HG03159 (cell line): Measurements from ENCODE around the gene GLOD5.
"Not testable (repeated sequence)": the region's sequence is repeated elsewhere in the genome, so short reads cannot be mapped to it uniquely, and the experiment has no call there.

ENCODE experiments used
- ATAC-seq: cut with Tn5 transposase; IDR thresholded peaks from one replicate; pipeline ENCODE4 v1.9.1; 2021; ENCODE audit warnings: mild to moderate bottlenecking, moderate library complexity; ENCODE audit not compliant: unreplicated experiment

GLOD5 gene

DNA sequence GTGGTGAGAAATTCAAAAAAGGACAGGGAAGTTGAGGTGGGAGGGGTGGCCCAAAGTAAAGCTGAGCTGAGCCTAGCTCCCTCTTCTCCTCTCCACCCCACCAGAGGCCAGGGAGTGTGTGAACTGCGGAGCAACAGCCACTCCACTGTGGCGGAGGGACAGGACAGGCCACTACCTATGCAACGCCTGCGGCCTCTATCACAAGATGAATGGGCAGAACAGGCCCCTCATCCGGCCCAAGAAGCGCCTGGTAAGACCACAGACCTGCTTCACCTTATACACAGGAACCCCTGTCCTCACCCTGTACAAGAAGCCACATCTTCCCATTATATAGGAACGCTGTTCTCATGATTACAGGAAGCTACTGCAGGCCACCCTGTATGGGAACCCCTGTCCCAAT is 30.7 kb downstream of the GLOD5 start:
- no peak for ATAC-seq

GRCh38 chrX:48793935-48794334 is 32.4 kb downstream of the GLOD5 start:
- ATAC-seq, result no peak

DNA sequence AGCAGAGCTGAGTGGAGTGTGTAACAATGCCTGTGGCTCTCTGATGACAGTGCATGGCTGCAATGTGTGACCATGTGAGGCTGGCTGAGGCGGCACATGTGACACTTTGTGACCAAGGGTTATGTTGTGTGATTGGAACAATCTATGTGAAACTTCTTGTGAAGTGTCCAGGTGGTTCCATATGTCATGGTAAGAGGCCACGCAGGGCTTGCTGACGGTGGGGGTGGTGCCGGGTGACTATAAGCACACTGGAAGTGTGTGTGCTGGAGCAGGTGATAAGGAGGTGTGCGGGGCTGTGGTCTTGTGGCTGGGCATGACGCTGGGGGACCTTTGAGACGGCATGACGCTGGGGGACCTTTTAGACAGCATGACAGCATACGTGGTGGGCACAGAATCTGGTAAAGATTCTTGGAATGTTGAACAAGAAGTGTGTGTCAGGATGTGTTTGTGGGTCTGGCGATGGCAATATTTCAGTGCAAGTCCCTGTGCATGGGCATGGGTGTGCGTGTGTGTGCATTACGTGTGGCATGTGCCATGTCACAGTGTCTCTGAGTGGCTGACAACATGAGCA is 32.9 kb downstream of the GLOD5 start:
- ATAC-seq, result no peak

DNA sequence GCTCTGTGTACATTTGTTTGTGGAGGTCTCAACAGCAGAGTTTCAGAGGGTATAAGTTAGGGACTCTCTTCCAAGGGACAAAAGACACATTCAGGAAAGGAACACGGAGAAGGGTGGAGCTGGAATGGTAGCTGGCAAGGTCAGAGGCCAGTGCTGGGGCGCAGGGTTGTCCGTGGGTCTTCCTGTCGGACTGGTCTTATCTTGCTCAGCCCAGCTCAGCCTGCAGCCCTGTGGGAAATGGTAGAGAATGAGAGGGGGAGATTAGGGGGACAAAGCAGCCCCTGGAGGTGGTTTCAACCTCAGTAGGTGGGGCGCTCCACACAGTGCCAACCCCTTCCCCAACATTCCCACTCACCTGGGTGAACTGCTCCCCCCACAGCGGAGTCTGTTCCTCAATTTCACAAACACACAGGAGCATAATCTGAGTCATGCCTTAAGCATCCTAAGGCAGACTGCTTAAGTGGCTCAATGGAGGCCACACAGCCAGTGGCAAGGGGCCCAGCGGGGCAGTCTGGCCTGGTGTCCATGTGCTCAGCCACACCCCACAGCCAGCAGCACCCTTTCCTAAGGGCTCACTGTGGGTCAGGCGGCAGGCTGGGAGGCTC is 33.5 kb downstream of the GLOD5 start:
- no peak for ATAC-seq

DNA sequence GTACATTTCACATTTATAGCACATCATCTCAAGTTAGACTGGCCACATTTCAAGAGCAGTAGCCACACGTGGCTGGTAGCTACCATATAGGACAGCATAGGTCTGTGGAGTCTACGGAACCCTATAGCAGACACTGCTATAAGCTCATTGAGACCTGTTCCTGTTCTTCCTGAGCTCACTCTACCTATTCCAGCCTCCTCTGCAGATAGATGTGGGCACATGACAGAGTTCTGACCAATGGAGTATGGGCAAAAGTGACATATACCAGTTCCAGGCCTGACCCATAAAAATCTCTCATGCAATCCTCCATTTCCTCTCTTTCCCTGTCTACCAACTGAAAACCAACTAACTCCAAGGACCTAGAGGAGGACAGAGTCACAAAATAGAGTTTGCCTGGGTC is 36.8 kb downstream of the GLOD5 start:
- no peak for ATAC-seq

DNA sequence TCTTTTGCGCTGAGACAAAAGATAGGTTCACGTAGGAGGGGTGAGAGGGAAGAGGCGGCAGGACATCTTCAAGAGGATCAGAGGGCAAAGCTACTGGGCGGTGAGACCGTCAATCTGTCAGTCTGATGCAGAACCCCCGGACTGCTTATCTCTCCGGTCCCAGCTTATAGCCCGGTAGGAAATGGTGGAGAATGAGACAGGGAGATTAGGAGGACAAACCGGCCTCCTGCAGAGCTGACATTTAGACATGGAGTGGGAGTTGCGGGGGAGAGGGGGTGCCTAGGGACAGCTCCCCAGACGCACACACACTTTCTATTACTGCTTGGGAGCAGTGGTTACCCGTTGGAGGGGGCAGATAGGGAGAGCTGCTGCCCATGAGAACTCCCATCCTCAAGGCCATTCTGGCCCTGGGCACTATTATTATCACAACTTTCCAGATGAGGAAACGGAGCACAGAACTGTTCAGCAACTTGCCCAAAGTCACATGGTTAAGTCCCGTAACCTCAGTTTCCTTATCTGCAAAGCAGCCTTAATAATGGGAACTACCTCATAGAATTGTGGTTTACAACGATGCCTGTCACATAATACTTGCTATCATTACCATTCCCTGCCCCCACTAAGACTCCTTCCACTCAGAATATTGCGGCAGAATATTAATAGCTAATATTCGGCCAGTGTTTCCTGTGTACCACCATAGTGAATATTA is 39.2 kb downstream of the GLOD5 start:
- no peak for ATAC-seq

- ATAC-seq, result peak; percentile 87
These were observed 39.9 kb downstream of the GLOD5 start, which contains the start of gene HDAC6 for GRCh38 chrX:48801280-48802088. HDAC6 (plus strand) TSS chrX:48802067; CDS start chrX:48802693, 626 bp downstream.

DNA sequence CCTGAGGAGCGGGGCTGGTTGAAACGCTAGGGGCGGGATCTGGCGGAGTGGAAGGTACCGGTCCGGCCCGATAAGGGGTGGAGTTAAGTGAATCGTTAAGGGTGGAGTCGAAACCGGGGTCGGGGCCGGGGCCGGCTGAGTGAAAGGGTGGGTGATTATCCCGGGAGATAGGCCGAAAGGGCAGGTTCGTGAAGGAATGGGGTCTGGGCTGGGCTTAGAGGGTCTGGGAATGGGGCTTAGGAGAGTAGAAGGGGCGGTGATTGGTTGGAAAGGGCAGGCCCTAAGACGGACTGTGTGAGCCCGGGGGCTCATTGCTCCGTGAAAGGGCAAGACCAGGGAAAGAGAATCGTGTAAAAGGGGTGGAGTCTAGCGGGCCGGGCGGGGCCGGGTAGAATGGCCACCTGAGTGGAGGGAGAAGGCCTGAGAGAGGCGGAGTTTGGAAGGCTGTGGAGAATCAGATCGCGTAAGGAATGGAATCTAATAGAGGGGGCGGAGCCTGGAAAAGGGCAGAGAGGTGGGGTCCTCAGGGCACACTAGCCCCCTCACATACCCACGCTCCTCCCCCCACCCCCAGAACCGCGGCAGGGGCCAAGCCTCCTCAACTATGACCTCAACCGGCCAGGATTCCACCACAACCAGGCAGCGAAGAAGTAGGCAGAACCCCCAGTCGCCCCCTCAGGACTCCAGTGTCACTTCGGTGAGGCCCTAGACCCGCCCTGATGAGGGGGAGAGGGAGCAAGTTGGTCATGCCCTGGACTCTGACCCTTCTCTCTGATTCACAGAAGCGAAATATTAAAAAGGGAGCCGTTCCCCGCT is 40.8 kb downstream of the GLOD5 start:
- ATAC-seq, result peak; percentile 45

GRCh38 chrX:48802905-48803200 is 41.3 kb downstream of the GLOD5 start:
- no peak for ATAC-seq

- no peak for ATAC-seq
These were observed 44.5 kb downstream of the GLOD5 start for GRCh38 chrX:48806081-48806480.

GRCh38 chrX:48813644-48814043 is 52.1 kb downstream of the GLOD5 start:
- ATAC-seq, result no peak

DNA sequence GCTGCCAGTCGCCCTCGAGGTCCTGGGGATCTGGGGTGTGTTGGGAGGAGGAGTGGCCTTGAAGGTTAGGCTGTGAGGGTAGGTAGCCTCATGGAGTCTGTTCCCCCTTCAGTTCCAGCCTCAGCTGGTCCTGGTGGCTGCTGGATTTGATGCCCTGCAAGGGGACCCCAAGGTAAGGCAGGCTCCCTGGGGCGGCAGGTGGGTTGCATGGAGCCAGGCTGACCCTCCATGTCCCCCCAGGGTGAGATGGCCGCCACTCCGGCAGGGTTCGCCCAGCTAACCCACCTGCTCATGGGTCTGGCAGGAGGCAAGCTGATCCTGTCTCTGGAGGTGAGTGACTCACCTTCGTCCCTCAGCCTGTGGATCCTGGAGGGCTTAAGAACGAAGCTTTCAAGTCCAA is 53.2 kb downstream of the GLOD5 start:
- no peak for ATAC-seq

- ATAC-seq, result no peak
These were observed 53.7 kb downstream of the GLOD5 start for GRCh38 chrX:48815266-48815665.

DNA sequence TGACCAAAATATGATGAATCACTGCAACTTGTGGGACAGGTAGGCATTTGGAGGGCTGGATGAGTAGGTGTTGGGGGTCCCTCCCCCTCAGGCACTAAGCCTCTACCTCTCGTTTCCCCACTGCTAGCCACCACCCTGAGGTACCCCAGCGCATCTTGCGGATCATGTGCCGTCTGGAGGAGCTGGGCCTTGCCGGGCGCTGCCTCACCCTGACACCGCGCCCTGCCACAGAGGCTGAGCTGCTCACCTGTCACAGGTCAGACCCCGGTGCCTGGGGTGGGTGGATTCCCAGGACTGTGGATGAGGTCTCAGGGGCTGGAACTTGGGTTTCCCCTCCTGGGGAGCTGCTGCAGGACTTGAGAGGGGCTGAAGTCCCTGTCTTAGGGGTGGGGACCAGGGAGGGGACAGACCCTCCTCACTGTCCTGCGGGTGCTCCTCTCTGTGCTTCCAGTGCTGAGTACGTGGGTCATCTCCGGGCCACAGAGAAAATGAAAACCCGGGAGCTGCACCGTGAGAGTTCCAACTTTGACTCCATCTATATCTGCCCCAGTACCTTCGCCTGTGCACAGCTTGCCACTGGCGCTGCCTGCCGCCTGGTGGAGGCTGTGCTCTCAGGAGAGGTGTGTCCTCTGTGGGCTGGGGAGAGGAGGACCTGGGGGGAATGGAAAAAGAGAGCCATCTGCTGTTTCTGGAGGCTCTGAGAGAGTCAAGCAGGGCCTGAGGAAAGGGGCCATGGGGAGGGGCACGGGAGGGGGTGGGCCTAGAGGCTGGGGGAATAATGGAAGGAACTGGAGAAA is 54.7 kb downstream of the GLOD5 start:
- ATAC-seq, result no peak

- no peak for ATAC-seq
These were observed 56.6 kb downstream of the GLOD5 start for GRCh38 chrX:48818098-48818497.

- no peak for ATAC-seq
These were observed 57.3 kb downstream of the GLOD5 start for GRCh38 chrX:48818866-48819265.

DNA sequence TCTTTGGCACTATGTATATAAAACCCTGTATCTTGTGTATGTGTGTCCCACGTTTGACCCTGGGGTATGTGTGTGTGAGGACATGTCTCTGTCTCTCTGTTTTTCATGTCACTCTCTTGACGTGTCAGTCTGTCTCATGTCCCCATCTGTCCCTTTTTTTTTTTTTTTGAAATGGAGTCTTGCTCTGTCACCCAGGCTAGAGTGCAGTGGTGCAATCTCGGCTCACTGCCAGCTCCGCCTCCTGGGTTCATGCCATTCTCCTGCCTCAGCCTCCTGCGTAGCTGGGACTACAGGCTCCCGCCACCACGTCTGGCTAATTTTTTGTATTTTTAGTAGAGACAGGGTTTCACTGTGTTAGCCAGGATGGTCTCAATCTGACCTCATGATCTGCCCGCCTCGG is 57.8 kb downstream of the GLOD5 start:
- not testable (repeated sequence) for ATAC-seq

DNA sequence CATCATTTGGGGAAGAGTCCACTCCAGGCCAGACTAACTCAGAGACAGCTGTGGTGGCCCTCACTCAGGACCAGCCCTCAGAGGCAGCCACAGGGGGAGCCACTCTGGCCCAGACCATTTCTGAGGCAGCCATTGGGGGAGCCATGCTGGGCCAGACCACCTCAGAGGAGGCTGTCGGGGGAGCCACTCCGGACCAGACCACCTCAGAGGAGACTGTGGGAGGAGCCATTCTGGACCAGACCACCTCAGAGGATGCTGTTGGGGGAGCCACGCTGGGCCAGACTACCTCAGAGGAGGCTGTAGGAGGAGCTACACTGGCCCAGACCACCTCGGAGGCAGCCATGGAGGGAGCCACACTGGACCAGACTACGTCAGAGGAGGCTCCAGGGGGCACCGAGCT is 61.5 kb downstream of the GLOD5 start:
- ATAC-seq, result no peak
